ENCODE measurements around the gene KIAA0586.

DNA sequence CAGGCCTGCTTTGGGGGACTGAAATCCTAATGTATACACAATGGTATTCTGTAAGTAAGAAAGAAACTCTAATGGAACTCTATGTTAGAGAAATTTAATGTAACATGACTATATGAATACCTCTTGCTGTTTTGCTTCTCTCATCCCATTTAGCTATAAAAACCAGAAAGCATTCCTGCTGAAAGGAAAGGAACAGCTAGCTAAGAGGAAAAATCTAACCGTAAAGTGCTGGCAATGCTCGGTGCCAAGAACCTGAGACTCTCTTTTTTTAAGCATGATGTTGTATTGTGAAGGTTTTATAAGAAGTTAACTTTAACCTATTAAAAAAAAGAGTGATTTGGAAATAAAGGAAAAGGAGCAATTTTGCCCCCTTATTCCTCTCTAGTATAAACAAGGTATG lies 134.6 kb downstream of the KIAA0586 start:
- TF ChIP-seq POLR2A (IDR thresholded peaks at IDR 0.05; ENCODE audit: borderline replicate concordance, extremely low read depth, insufficient read depth, insufficient read length) (no peak), POLR2AphosphoS5 (IDR thresholded peaks at IDR 0.05; ENCODE audit: low read depth, low read length) (no peak), JUND (IDR thresholded peaks at IDR 0.05) (no peak), EZH2phosphoT487 (IDR thresholded peaks at IDR 0.05; ENCODE audit: borderline replicate concordance) (no peak), EZH2 (IDR thresholded peaks at IDR 0.05) (no peak), RAD21 (IDR thresholded peaks at IDR 0.05; ENCODE audit: low read depth) (no peak), YY1 (IDR thresholded peaks at IDR 0.05; ENCODE audit: extremely low read depth, insufficient replicate concordance, low read depth, low read length) (no peak)
- TF ChIP-seq, protein P1, sequence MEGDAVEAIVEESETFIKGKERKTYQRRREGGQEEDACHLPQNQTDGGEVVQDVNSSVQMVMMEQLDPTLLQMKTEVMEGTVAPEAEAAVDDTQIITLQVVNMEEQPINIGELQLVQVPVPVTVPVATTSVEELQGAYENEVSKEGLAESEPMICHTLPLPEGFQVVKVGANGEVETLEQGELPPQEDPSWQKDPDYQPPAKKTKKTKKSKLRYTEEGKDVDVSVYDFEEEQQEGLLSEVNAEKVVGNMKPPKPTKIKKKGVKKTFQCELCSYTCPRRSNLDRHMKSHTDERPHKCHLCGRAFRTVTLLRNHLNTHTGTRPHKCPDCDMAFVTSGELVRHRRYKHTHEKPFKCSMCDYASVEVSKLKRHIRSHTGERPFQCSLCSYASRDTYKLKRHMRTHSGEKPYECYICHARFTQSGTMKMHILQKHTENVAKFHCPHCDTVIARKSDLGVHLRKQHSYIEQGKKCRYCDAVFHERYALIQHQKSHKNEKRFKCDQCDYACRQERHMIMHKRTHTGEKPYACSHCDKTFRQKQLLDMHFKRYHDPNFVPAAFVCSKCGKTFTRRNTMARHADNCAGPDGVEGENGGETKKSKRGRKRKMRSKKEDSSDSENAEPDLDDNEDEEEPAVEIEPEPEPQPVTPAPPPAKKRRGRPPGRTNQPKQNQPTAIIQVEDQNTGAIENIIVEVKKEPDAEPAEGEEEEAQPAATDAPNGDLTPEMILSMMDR (IDR thresholded peaks at IDR 0.05 in 2 of 3, conservative IDR thresholded peaks at IDR 0.05 in 1 of 3; ENCODE audit: borderline replicate concordance in 1 of 3, insufficient read depth in 1 of 3, low read depth in 2 of 3, low read length in 2 of 3) = no peak
- TF ChIP-seq, protein P2, sequence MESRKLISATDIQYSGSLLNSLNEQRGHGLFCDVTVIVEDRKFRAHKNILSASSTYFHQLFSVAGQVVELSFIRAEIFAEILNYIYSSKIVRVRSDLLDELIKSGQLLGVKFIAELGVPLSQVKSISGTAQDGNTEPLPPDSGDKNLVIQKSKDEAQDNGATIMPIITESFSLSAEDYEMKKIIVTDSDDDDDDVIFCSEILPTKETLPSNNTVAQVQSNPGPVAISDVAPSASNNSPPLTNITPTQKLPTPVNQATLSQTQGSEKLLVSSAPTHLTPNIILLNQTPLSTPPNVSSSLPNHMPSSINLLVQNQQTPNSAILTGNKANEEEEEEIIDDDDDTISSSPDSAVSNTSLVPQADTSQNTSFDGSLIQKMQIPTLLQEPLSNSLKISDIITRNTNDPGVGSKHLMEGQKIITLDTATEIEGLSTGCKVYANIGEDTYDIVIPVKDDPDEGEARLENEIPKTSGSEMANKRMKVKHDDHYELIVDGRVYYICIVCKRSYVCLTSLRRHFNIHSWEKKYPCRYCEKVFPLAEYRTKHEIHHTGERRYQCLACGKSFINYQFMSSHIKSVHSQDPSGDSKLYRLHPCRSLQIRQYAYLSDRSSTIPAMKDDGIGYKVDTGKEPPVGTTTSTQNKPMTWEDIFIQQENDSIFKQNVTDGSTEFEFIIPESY (IDR thresholded peaks at IDR 0.05; ENCODE audit: extremely low read depth, insufficient replicate concordance, low read length) = no peak

Data from HCT116 (cell line).